Hematopoietic multipotent progenitor cell treated with erythropoietin and hydrocortisone succinate and interleukin-3 and kit ligand, for 17 days (in vitro differentiated cells): ENCODE data around the gene ALK.

Experiments
- DNase-seq: peaks from one replicate; pipeline ENCODE4 v3.0.0-alpha.2; 2015; ENCODE audit warnings: low spot score

ALK gene

GRCh38 chr2:29606104-29607037 is 315.0 kb downstream of the ALK start:
- no peak for DNase-seq

DNA sequence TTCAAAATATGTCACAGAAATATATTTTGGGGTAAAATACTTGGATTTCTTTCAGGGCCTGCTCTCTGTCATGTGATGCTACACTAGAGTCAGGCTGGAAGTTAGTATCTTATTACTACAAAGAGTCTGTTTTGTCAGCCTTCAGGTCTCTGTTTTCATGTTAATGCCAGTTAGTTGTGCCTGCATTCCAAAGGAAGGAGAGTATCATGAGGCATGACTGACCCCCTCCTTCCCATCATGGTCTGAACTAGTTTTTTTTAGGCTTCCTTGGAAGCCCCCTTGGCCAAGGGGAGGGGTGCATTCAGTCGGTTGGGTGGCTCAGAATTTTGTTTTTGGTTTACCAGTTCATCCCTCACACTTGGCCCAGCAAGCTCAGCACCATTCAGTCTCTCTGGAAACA is 318.0 kb downstream of the ALK start:
- no peak for DNase-seq

GRCh38 chr2:29601872-29602271 is 319.5 kb downstream of the ALK start:
- DNase-seq: no peak

DNA sequence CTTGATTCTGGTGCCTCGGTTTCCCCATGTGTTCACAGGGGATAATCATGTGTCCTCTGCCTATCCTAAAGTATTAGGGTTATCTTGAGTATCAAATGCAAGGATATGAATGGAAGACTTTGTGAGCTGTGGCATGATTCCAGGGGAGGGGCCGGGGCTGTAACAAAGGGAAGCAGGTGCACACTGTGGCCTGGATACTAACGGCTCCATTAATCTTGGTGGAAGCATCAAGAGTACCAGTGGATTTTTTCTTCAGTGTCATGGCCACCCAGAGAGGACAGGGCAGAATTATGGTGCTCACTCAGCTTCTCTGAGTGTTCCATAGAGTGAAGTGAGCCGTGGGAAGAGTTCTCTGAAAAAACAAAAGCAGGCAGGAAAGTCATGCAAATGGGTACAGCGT is 320.1 kb downstream of the ALK start:
- DNase-seq: no peak

DNA sequence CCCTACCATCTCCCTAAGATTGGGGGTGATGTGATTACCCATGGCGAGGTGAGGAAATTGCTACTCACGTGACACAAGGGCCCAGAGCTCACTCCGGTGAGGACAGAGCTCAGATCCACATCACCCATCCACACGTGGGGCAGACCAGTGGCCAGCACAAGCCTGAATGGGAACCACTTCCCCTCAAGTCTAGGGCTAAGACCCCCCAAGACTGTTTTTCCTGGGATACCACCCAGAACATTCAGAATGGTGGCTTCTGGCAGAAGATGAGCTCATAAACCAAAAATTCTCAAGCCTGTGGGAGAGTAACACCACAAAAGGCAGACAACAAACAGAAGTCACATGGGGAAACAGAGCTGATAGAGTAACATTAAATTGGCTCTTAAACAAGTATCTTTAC is 321.4 kb downstream of the ALK start:
- DNase-seq: no peak

DNA sequence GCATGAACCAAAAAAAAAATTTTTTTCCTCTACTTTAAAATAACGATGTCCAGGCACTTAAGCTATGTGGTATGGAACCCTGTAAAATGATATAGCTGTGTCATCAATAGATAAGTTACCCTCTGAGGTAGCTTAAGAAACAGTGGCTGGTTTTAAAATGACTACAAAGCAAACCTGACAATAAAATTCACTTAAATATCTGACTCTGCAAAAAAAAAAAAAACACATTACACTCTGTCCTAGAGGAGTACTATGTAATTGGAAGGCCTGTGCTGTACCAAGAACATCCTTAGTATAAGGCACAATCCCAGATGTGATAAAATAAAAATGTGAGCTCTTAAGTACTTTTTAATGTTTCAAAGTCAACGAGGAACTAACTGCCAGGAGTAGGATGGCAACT is 322.4 kb downstream of the ALK start:
- DNase-seq: no peak

DNA sequence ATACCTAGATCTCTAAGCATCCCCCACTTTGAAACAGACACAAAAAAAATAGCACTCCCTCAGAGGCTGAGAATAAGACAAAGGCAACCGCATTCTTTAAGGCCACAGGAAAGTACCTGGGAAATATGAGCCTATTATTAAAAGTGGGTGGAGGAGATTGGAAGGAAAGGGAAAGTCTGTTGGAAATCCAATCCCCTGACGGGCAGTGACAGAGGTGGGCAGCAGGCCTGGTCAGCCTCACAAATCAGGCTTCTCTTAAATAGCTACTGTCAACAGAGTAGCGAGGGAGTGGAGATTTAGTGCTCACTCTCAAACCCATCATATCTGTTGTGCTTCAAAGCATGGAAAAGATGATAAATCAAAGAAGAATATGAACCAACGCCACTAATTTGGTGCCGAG is 324.4 kb downstream of the ALK start:
- no peak for DNase-seq

GRCh38 chr2:29596584-29596983 is 324.8 kb downstream of the ALK start:
- DNase-seq: no peak

- no peak for DNase-seq
These were observed 329.8 kb downstream of the ALK start for GRCh38 chr2:29591600-29591999.

- no peak for DNase-seq
These were observed 331.2 kb downstream of the ALK start for GRCh38 chr2:29590211-29590610.

DNA sequence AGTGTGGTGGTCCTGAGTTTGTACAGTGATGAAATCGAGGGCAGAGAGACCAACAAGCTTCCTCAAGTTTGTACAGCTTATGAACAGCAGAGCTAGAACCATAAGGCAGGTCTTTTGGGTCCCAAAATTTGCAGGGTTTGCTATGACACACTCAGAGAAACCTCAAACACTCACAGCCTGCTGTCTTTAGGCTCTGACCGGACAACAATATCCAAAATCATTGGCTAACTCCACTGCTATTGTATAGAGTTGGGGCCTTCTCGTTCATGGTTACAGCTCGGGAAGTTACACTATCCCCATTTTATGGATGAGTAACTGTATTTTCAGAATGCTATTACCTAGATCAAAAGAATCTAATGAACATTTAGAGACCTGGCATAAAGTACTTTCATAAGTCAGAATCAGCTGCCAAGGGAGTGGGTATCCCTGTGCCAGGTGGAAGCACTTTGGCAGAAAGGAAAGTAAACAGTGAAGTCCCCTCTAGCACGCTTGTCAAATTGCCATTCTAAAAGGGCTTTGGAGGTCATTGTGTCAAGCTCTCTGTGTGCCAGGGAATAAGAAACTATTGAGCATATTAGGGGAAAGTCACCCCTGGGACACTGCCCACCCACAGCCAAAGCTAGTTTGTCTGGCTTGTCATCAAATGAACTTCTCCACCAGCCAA is 331.8 kb downstream of the ALK start:
- DNase-seq: no peak

GRCh38 chr2:29587402-29588190 is 333.8 kb downstream of the ALK start:
- no peak for DNase-seq

DNA sequence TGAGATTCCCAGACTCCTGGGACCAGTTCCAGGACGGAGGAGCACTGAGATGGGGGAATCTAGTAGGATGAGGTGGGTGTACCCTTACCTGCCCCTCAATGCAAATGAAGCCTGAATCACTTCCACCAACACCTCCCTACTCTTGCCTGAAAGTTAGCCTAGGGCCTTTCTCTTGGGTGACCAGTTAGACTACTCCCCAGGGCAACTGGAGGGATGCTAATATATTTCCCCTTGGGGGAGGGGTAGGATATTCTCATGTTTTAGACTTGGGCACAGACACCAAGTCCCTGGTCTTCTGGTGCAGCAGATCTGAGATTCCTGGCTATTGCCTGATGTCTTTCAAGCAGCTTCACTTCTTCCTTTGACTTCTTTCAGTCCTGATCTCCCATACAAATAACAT is 334.5 kb downstream of the ALK start:
- no peak for DNase-seq

DNA sequence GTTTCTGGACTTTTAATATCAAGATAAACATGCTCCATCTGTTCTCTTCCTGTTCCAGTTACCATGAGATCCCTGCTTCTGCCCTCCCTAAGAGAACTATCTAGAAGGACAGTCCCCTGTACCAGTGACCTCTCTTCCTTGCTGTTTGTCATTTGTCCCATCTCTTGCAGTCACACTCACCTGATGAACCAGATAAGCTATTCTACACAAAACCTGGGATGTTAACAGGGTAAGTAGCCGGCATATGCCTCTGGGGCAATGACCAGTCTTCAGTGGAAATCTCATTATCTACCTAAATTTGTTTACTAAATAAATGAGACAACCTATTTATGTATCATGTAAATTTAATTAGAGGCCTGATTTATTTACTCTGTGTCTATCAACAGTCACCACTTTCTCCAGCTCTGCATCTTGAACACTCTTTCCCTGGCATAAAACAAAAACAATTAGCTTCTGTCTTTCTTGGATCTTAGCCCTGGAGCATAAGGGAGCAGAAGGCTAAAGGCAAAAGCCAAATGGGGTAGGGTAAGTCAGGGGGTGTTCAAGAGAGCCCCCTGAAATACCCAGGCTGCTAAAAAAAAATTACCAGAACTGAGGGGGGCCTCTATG is 337.7 kb downstream of the ALK start:
- DNase-seq: no peak

GRCh38 chr2:29583104-29583503 is 338.3 kb downstream of the ALK start:
- DNase-seq: no peak

- DNase-seq: no peak
These were observed 339.3 kb downstream of the ALK start for GRCh38 chr2:29582062-29582461.

- no peak for DNase-seq
These were observed 341.2 kb downstream of the ALK start for GRCh38 chr2:29580223-29580622.

GRCh38 chr2:29579495-29580169 is 341.8 kb downstream of the ALK start:
- DNase-seq: no peak

GRCh38 chr2:29578084-29578598 is 343.2 kb downstream of the ALK start:
- no peak for DNase-seq

- DNase-seq: no peak
These were observed 345.2 kb downstream of the ALK start for GRCh38 chr2:29576231-29576630.

- no peak for DNase-seq
These were observed 346.0 kb downstream of the ALK start for GRCh38 chr2:29575370-29575890.
